Head of caudate nucleus (tissue), 42 donors: Measurements from ENCODE around the gene TYW3.
"Not testable (repeated sequence)": the region's sequence is repeated elsewhere in the genome, so short reads cannot be mapped to it uniquely, and the experiment has no call there.

Experiments used
- DNase-seq, 42 donors: peaks; one replicate each; pipeline versions ENCODE4 v3.0.0 to v3.0.0-alpha.2; 2020 to 2021; ENCODE audit warnings: mixed read lengths in 7 of 42
- intact Hi-C: fragments of 100-400 bp; cut with DNase I; formaldehyde crosslinking; loops from one replicate; pipeline ENCODE4 v1.15.0; 2022

TYW3 gene

GRCh38 chr1:74729741-74730478 is 3.0 kb upstream of the TYW3 start:
- DNase-seq = peak in 9 of 42 donors; percentile 2 to 59 (median 21)
- intact Hi-C loops = no loop called here

DNA sequence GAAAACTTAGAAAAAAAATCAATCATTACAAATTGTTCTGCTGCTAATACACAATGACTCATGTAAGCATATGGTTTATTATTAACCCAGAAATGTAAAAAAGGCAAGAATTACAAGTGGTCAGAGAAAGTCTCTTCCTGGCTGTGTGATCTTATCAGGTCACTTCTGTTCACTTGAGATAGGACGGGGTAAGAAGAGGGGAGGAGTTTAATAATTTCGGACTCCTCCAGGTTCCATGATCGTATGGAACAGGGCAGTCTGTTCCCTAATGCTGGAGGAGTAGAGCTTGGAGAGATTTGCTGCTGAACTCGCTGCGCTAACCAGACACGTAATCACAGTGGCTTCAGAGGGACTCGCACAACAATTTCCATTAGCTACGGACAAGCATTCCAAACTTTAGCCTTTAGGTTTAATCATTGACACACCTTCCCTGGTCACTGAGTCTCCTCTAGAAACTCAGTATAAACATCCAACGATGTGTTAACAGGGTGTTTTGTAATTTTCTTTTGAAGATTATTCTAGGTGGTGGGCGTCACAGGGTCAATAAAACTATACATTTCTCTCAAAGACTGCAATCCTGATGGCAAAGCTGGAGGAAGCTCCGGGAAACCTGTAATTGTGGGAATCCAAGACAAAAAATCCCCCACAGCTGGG is 1.4 kb upstream of the TYW3 start:
- no peak for DNase-seq
- intact Hi-C loops = no loop called here

DNA sequence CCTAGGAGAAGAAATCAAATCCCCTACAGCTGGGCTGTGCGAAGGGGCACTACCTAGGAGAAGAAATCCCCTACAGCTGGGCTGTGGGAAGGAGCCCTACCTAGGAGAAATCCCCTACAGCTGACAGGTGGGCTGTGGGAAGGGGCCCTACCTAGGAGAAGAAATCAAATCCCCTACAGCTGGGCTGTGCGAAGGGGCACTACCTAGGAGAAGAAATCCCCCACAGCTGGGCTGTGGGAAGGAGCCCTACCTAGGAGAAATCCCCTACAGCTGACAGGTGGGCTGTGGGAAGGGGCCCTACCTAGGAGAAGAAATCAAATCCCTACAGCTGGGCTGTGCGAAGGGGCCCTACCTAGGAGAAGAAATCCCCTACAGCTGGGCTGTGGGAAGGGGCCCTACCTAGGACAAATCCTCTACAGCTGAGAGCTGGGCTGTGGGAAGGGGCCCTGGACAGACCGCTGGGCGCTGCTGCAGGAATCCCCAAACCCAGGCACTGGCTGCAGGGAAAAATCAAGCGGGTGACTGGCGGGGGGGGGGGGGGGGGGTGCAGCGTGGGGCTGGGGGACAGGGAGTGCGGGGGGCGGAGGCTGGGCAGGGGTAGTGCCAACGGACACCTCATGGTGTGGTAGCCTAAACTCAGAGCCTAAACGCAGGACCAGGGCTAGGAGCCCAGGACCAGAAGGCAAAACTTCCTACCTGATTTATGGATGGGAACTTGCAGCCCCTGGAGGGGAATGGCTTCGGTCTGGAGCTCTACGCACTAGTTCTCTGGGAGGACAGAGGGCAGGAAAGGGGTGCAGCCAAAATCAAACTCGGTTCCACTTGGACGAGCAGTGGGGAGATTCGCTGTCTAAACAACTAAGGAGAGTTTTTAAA is 643 bp upstream of the TYW3 start:
- intact Hi-C loops = not testable (repeated sequence)
- peak in 10 of 42 donors; percentile 4 to 36 (median 14) for DNase-seq

- intact Hi-C loops = no loop called here
- peak in 30 of 42 donors; percentile 4 to 79 (median 46) for DNase-seq
Observed at GRCh38 chr1:74733604-74734484, 892 bp downstream of the TYW3 start.

GRCh38 chr1:74737333-74737732 is 4.4 kb downstream of the TYW3 start:
- intact Hi-C loops = no loop called here
- no peak for DNase-seq

DNA sequence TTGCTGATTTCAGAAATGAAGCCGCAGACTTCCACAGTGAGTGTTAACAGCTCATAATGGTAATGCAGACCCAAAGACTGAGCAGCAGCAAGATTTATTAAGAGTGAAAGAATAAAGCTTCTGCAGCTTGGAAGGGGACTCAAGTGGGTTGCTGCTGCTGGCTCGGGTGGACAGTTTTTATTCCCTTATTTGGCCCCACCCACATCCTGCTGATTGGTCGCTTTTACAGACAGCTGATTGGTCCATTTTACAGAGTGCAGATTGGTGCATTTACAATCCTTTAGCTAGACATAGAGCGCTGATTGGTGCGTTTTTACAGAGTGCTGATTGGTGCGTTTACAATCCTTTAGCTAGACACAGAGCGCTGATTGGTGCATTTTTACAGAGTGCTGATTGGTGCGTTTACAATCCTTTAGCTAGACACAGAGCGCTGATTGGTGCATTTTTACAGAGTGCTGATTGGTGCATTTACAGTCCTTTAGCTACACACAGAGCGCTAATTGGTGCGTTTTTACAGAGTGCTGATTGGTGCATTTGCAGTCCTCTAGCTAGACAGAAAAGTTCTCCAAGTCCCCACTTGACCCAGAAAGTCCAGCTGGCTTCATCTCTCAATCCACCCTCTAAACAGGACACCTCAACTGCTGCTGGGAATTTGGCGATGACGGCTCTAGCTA is 7.5 kb downstream of the TYW3 start:
- intact Hi-C loops, DNase-seq: not testable (repeated sequence)

- intact Hi-C loops, DNase-seq: not testable (repeated sequence)
Observed at GRCh38 chr1:74745247-74745646, 12.3 kb downstream of the TYW3 start.

- no peak for DNase-seq
- intact Hi-C loops = no loop called here
Observed at GRCh38 chr1:74748960-74749359, 16.0 kb downstream of the TYW3 start.

DNA sequence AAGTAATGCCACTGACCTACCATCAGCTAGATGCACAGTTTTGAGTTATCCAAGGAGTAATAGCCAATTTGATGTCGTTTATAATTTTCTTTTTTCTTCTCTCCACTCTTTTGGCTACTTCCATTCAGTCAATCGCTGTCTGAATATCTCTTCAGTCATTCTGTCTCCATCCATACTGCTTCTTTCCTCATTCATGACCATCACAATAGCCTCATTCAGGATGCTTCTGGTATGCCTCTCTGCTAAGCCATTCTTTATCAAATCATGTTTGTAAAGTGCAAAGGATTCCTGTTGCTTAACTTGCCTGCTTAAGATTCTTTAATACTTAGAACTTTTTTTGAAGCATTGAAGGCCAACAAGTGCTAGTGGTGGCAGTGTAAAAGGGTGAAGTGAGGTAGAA is 20.2 kb downstream of the TYW3 start:
- DNase-seq = no peak
- intact Hi-C loops = no loop called here

DNA sequence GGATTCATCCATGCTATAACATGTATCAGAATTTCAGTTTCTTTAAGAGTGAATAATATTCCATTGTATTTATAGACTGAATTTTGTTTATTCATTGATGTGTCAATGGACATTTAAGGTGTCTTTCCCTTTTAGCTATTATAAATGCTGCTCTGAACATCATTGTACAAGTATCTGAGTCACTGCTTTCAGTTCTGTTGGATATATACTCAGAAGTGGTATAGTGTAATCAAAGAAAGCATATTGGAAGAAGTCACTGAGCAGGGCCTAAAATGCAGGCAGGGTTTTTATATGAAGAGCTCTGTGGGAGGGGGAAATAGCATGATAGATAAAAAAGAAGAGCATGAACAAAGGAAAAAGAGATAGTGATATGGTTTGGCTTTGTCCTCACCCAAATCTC is 22.5 kb downstream of the TYW3 start:
- intact Hi-C loops = no loop called here

DNA sequence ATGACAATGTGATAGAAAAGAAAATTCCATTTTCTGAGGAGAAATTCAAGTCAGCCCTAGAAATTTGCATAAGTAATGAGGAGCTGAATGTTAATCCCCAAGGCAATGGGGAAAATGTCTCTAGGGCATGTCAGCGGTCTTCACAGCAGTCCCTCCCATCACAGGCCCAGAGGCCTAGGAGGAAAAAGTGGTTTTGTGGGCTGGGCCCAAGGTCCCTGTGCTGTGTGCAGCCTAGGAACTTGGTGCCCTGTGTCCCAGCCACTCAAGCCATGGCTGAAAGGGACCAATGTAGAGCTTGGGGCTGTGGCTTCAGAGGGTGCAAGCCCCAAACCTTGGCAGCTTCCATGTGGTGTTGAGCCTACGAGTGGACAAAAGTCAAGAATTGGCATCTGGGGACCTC is 23.7 kb downstream of the TYW3 start:
- DNase-seq, intact Hi-C loops: not testable (repeated sequence)

More for the DNA sequence above, 22.5 kb downstream of the TYW3 start:
- DNase-seq = no peak

DNA sequence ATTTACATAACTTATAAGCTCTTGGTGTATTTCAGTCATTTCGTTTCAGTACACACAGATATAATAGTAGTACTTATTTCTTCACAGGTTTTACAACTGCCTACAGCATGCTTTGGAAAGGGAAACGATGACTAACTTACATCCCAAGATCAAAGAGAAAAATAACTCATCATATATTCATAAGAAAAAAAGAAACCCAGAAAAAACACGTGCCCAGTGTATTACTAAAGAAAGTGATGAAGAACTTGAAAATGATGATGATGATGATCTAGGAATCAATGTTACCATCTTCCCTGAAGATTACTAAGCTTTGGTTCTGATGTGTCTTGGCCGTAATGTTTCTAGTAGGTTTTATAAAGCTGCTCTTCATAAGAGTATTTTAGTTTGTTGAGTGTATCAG is 30.9 kb downstream of the TYW3 start:
- intact Hi-C loops = no loop called here
- DNase-seq = no peak

DNA sequence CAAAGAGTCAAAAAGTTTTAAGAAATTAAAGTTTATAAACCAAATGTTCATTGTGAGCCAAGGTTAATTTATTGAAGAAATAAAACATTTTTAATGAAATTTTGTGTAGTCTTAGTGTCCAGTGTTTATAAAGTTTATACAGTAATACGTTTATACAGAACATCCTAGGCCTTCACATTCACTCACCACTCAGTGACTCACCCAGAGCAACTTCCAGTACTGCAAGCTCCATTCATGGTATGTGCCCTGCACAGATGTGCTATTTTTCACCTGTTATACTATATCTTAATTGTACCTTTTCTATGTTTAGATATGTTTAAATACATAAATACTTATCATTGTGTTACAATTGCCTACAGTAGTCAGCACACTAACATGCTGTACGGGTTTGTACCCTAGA is 33.6 kb downstream of the TYW3 start:
- intact Hi-C loops = no loop called here
- DNase-seq = no peak

DNA sequence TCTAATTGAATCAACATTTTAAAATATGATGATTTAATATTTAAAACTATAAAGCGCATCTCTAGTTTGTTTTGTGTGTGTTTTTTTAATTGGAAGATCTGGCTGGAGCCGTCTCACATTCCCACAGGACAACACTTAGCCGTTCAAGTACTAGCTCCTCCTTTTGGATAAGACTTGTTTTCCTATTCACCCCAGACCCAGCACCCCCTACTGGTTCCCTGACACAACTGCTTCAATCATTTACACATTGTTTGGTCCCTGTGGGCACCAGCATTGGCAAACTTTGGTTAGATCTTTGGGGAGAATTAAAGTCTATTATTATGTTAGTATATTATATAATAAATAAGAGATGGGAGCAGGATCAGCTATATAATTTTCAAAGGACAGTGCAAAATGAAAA is 34.5 kb downstream of the TYW3 start:
- intact Hi-C loops = no loop called here
- DNase-seq = no peak

DNA sequence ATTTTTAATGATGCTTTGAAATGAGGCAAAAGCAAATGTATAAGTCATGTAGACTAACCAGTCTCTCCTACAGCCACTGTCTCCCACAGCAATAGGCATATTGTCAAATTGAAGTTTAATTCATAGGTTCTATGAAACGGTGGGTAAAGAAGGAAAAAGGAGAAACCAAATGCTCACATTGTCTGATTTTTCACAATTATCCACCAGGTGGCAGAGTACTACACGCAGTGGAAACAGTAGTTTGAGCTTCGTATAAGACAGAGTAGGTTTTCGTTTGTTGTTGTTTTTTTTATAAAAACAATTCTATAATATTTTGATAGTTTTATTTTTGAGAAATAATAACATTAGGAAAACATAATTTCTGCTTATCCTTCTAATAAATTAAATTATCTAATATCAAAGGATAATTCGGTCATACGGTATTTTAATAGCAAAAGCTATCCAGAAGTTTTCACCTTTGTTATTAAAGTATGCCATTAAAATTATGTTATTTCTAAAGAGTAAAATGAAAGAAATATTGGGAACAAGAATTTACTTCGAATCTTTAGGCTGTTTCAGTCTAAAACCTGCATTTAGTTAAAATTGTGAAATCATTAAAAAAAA is 39.1 kb downstream of the TYW3 start:
- intact Hi-C loops = loop anchor here (5.0 kb wide), 1 partner anchor 430 kb away; no protein-coding TSS in a partner anchor
- peak in 18 of 42 donors; percentile 3 to 71 (median 30) for DNase-seq

DNA sequence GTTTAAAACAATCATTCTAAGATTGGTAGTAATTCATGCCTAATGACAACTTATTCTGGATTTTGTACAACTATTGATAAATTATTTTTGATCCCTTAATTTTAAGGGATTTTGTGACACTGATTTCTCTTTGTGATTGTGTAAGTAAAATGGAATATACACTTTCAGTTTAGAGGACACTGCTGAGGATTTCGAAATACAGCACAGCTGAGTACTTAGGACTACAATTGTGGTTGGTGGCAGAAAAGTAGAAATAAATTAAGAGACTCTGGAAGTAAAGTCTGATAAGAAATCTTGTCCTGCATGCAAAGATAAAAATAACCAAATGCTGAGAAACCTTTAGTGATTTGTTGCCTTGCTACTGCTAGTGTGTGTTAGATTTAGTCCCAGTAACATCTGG is 40.0 kb downstream of the TYW3 start:
- no peak for DNase-seq
- intact Hi-C loops = loop anchor here (5.0 kb wide), 1 partner anchor 429 kb away; no protein-coding TSS in a partner anchor

- no peak for DNase-seq
- intact Hi-C loops = loop anchor here (5.0 kb wide), 1 partner anchor 429 kb away; no protein-coding TSS in a partner anchor
Observed at GRCh38 chr1:74773582-74773981, 40.6 kb downstream of the TYW3 start.

- no peak for DNase-seq
- intact Hi-C loops = no loop called here
Observed at GRCh38 chr1:74775735-74776134, 42.8 kb downstream of the TYW3 start.
